ENCODE data around the gene RYK.

Gene RYK

GRCh38 chr3:134258761-134259347 lies 8.2 kb upstream of the RYK start:
- peaks cover 4% of the 10 kb centered on the region for H3K4me1 ChIP-seq (ENCODE audit: insufficient read depth, low read length)
- DNase-seq: no peak
- TF ChIP-seq CTCF (IDR thresholded peaks at IDR 0.05; ENCODE audit: borderline replicate concordance, extremely low read depth, low read length, poor library complexity, severe bottlenecking) (no peak), EZH2 (IDR thresholded peaks at IDR 0.05; ENCODE audit: borderline replicate concordance, low read depth, low read length, severe bottlenecking) (no peak)

GRCh38 chr3:134255404-134255803 lies 4.7 kb upstream of the RYK start:
- no peak for ATAC-seq (ENCODE audit: insufficient read depth, low read depth)
- peaks cover 24% of the 10 kb centered on the region for H3K4me1 ChIP-seq (ENCODE audit: insufficient read depth, low read length)
- H3K27ac ChIP-seq (ENCODE audit: low read length): no peak overlapping the region
- no peaks in the 10 kb centered on the region for H3K36me3 ChIP-seq (ENCODE audit: insufficient read depth, low read length)
- no peaks in the 10 kb centered on the region for H3K9me3 ChIP-seq (ENCODE audit: insufficient read depth, low read length, severe bottlenecking)
- H3K4me2 ChIP-seq (ENCODE audit: insufficient read depth, low read length): no peak overlapping the region
- peaks cover 3% of the 10 kb centered on the region for H3K79me2 ChIP-seq (ENCODE audit: insufficient read depth, low read length)
- no peak for DNase-seq
- H4K20me1 ChIP-seq (ENCODE audit: insufficient read depth, low read length): no peaks in the 10 kb centered on the region
- H2AFZ ChIP-seq (ENCODE audit: low read depth, low read length): no peak overlapping the region
- no peak overlapping the region for H3K4me3 ChIP-seq (ENCODE audit: low read depth in 1 of 2, low read length in 2 of 2)
- no peak for TF ChIP-seq EZH2 (IDR thresholded peaks at IDR 0.05; ENCODE audit: borderline replicate concordance, low read depth, low read length, severe bottlenecking)
- TF ChIP-seq CTCF (IDR thresholded peaks at IDR 0.05; ENCODE audit: borderline replicate concordance, extremely low read depth, low read length, poor library complexity, severe bottlenecking): no peak
- no peak overlapping the region for H3K9ac ChIP-seq (ENCODE audit: low read depth, low read length)
- no peaks in the 10 kb centered on the region for H3K27me3 ChIP-seq (ENCODE audit: insufficient read depth, low read length, poor library complexity)

More at GRCh38 chr3:134258761-134259347, 8.2 kb upstream of the RYK start:
- ATAC-seq (ENCODE audit: insufficient read depth, low read depth): no peak
- H3K4me2 ChIP-seq (ENCODE audit: insufficient read depth, low read length): no peak overlapping the region
- H3K79me2 ChIP-seq (ENCODE audit: insufficient read depth, low read length): no peaks in the 10 kb centered on the region
- no peak overlapping the region for H3K27ac ChIP-seq (ENCODE audit: low read length)
- no peak overlapping the region for H2AFZ ChIP-seq (ENCODE audit: low read depth, low read length)
- H3K9me3 ChIP-seq (ENCODE audit: insufficient read depth, low read length, severe bottlenecking): no peaks in the 10 kb centered on the region
- H3K9ac ChIP-seq (ENCODE audit: low read depth, low read length): no peak overlapping the region
- H3K27me3 ChIP-seq (ENCODE audit: insufficient read depth, low read length, poor library complexity): no peaks in the 10 kb centered on the region
- no peaks in the 10 kb centered on the region for H4K20me1 ChIP-seq (ENCODE audit: insufficient read depth, low read length)
- H3K4me3 ChIP-seq (ENCODE audit: low read depth in 1 of 2, low read length in 2 of 2): no peak overlapping the region
- H3K36me3 ChIP-seq (ENCODE audit: insufficient read depth, low read length): no peaks in the 10 kb centered on the region

GRCh38 chr3:134253475-134254226 lies 3.0 kb upstream of the RYK start:
- H3K79me2 ChIP-seq (ENCODE audit: insufficient read depth, low read length): peaks cover 21% of the 10 kb centered on the region
- H3K4me2 ChIP-seq (ENCODE audit: insufficient read depth, low read length): no peak overlapping the region
- H4K20me1 ChIP-seq (ENCODE audit: insufficient read depth, low read length): peaks cover 7% of the 10 kb centered on the region; the same call in 1 of the 2 replicates
- H3K4me3 ChIP-seq (ENCODE audit: low read depth in 1 of 2, low read length in 2 of 2): no peak overlapping the region
- ATAC-seq (ENCODE audit: insufficient read depth, low read depth) (no peak), DNase-seq (no peak)
- no peak overlapping the region for H2AFZ ChIP-seq (ENCODE audit: low read depth, low read length)
- H3K27me3 ChIP-seq (ENCODE audit: insufficient read depth, low read length, poor library complexity): no peaks in the 10 kb centered on the region
- H3K4me1 ChIP-seq (ENCODE audit: insufficient read depth, low read length): peaks cover 36% of the 10 kb centered on the region
- no peaks in the 10 kb centered on the region for H3K36me3 ChIP-seq (ENCODE audit: insufficient read depth, low read length)
- TF ChIP-seq CTCF (IDR thresholded peaks at IDR 0.05; ENCODE audit: borderline replicate concordance, extremely low read depth, low read length, poor library complexity, severe bottlenecking) (no peak), EZH2 (IDR thresholded peaks at IDR 0.05; ENCODE audit: borderline replicate concordance, low read depth, low read length, severe bottlenecking) (no peak)
- H3K9me3 ChIP-seq (ENCODE audit: insufficient read depth, low read length, severe bottlenecking): no peaks in the 10 kb centered on the region
- no peak overlapping the region for H3K27ac ChIP-seq (ENCODE audit: low read length)
- H3K9ac ChIP-seq (ENCODE audit: low read depth, low read length): no peak overlapping the region
